ENCODE measurements around the gene RTL10. TPM values are rescaled to one million over a fixed set of nuclear protein-coding genes. Genes with fewer than 3 reads are reported as not detected.

RTL10 gene
- total and polyA plus RNA-seq, 2 of the 4 experiments (the other 2 are of a cell fraction) = 8.6 to 12.1 TPM

DNA sequence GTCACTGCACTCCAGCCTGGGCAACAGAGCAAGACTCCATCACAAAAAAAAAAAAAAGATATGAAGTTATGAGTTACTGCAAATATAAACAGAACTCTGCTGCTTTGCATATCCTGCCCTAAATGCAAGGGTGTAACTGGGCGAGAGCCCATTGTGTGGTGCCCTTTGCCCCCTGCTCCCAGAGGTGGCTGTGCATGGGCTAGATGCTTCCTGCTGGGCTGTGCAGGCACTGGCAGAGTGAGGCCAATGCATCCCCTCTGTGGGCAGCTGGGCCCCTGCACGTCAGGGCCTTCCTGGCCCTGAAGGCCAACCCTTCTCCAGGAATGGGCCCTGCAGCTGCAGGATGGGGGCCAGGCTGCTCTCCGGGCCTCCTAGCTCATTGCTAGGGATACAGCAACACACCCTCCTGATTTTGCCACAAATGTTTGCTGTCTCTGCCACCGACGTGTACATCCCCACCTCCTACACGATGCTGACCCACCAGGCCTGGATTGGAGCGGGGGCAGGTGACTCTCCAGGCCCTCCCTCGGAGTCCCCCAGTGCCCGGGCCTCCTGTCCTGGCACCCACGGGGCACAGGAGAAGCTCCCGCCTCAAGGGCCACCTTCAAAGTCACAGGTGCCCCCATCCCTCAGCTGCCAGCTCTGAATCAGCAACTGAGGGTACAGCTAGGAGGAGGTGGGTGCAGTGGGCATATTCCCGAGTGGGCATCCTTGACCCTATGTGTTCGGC lies 46.2 kb upstream of the RTL10 start (continued):
- TF ChIP-seq BHLHE40 (IDR thresholded peaks at IDR 0.05; ENCODE audit: low read depth, low read length) = no peak

DNA sequence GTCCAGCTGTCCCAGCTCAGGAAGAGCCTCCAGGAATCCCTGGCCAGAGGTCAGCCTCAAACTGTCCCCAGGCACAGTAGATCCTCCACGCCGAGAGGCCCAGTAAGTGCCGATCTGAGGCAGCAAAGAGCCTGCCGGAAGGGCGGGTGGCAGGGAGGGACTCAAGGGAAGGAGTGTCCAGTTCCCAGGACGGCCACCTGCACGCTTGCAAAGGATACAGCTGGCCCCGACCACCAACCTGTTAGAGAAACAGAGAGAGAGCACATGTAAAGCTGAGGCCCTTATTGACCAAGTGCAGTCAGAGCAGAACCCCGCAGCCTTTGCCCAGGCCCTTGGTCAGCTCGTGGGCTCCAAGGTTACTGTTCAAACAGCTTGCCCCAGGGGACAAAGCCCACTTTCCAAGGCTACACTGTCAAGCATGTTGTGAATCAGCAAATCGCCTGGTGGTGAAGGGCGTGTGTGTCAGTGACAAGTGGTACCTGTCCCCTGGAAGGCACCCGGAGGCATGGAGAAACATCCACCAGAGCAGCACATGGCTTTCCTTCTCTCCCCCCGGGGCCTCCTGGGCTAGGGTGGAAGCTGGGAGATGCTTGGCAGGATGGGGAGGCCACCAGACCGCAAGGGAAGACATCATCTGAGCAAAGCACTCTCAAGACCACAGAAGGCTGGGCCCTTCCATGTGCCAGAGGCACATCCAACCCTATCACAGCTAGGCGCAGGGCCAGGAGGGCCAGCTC lies 44.3 kb upstream of the RTL10 start:
- dilution Hi-C loops (cut with HindIII; ENCODE audit: low sequenced_read_pairs, unreplicated experiment) = no loop called here
- no peaks in the 10 kb centered on the region for H3K9me3 ChIP-seq (ENCODE audit: control insufficient read depth, insufficient read depth, low read length)
- H2AK9ac ChIP-seq (replicated peaks; ENCODE audit: low read depth, low read length, poor library complexity) = peak overlapping the region; percentile 5
- H3K9ac ChIP-seq (ENCODE audit: low read depth, low read length) = no peak overlapping the region
- intact Hi-C loops (cut with micrococcal nuclease) = no loop called here
- no peak overlapping the region for H3K23ac ChIP-seq (ENCODE audit: low read depth, low read length)
- H4K8ac ChIP-seq (ENCODE audit: low read depth in 2 of 2, low read length in 2 of 2) = no peak overlapping the region
- peaks cover 15% of the 10 kb centered on the region for H3K36me3 ChIP-seq (ENCODE audit: control insufficient read depth, insufficient read depth, low read length)
- ATAC-seq (ENCODE audit: low read depth) = no peak
- in situ Hi-C loops (cut with MboI; ENCODE audit: low sequenced_read_pairs) = no loop called here
- no peak overlapping the region for H2BK15ac ChIP-seq (ENCODE audit: low read depth, low read length)
- no peak for TF ChIP-seq CHD1 (IDR thresholded peaks at IDR 0.05; ENCODE audit: low read depth, low read length)
- TF ChIP-seq, protein P1, sequence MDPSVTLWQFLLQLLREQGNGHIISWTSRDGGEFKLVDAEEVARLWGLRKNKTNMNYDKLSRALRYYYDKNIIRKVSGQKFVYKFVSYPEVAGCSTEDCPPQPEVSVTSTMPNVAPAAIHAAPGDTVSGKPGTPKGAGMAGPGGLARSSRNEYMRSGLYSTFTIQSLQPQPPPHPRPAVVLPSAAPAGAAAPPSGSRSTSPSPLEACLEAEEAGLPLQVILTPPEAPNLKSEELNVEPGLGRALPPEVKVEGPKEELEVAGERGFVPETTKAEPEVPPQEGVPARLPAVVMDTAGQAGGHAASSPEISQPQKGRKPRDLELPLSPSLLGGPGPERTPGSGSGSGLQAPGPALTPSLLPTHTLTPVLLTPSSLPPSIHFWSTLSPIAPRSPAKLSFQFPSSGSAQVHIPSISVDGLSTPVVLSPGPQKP (IDR thresholded peaks at IDR 0.05; ENCODE audit: borderline replicate concordance, low read depth, low read length) = no peak
- no peak overlapping the region for H4K91ac ChIP-seq (ENCODE audit: insufficient read depth, low read depth, low read length)
- H2AK5ac ChIP-seq (ENCODE audit: low read depth, low read length) = no peak overlapping the region
- BruUV-seq (replicated peaks) = no TSS peak
- H3K27ac ChIP-seq (ENCODE audit: insufficient read depth, low read length) = no peak overlapping the region
- ChIA-PET POLR2A (ENCODE audit: unreplicated experiment) (no interaction called here), CTCF (no interaction called here)
- H2BK5ac ChIP-seq (ENCODE audit: low read depth, low read length, poor library complexity, severe bottlenecking) = no peak overlapping the region
- 0 out of 2 replicates have a peak, but pooled peaks cover 2% of the 10 kb centered on the region for H3K9me1 ChIP-seq (ENCODE audit: insufficient read depth, low read length)
- H3K4ac ChIP-seq (ENCODE audit: low read depth, low read length) = no peak overlapping the region
- H3K18ac ChIP-seq (ENCODE audit: low read depth, low read length) = no peak overlapping the region
- no peaks in the 10 kb centered on the region for H4K20me1 ChIP-seq (ENCODE audit: insufficient read depth, low read length)
- H2BK20ac ChIP-seq (ENCODE audit: low read depth, low read length) = no peak overlapping the region
- no peak overlapping the region for H3K56ac ChIP-seq (ENCODE audit: extremely low read depth, insufficient read depth, low read length)
- H3K4me1 ChIP-seq (ENCODE audit: control insufficient read depth, insufficient read depth, low read length) = no peaks in the 10 kb centered on the region
- H2AFZ ChIP-seq (replicated peaks; ENCODE audit: low read length, poor library complexity) = no peak overlapping the region
- H2BK120ac ChIP-seq (ENCODE audit: low read depth, low read length) = no peak overlapping the region
- H3K27me3 ChIP-seq (ENCODE audit: control insufficient read depth, insufficient read depth, low read length) = no peaks in the 10 kb centered on the region
- H3K79me1 ChIP-seq (ENCODE audit: low read depth in 1 of 2, low read length in 2 of 2) = peaks cover 0 to 4% of the 10 kb centered on the region in 2 experiments; a peak in 1 of 4 replicates
- no peak overlapping the region for H4K5ac ChIP-seq (ENCODE audit: low read depth, low read length)
- no peak for DNase-seq
- 100% methylated on average over 2 of the region's 16 CpGs; no CpG with 5 or more reads in 1 of the 2 experiments for WGBS, 2 experiments (ENCODE audit: extremely low coverage in 2 of 2, insufficient read length in 1 of 2)
- no peak overlapping the region for H3K14ac ChIP-seq (replicated peaks; ENCODE audit: low read depth, low read length)
- H3K4me3 ChIP-seq (ENCODE audit: insufficient read depth, low read depth, low read length) = no peak overlapping the region
- H3K4me2 ChIP-seq (ENCODE audit: low read depth, low read length) = no peak overlapping the region
